Suprapubic skin (tissue), 4 donors: Measurements from ENCODE around the gene SIVA1.

Experiments used
- EP300 ChIP-seq: sonication (generic); formaldehyde crosslinking; IDR thresholded peaks from one replicate; pipeline ENCODE4 v1.6.1; 2017; ENCODE audit warnings: antibody characterized with exemption
- POLR2A ChIP-seq, 2 donors: fragments of 450-650 bp; IDR thresholded peaks; one replicate each; pipeline ENCODE4 v1.6.1; 2017; ENCODE audit warnings: antibody characterized with exemption in 2 of 2, mild to moderate bottlenecking in 2 of 2, moderate library complexity in 2 of 2
- POLR2AphosphoS5 ChIP-seq, 3 donors: sonication (generic); formaldehyde crosslinking; IDR thresholded peaks; one replicate each; pipeline ENCODE4 v1.6.1; 2017; ENCODE audit warnings: antibody characterized with exemption in 3 of 3
- TF ChIP-seq, protein P1 (sequence below), 2 donors: fragments of 200-600 bp in 1 of 2; fragments of 450-650 bp in 1 of 2; sonication (generic) in 1 of 2; IDR thresholded peaks; one replicate each; pipeline ENCODE4 v1.5.1; 2016 to 2019; ENCODE audit warnings: antibody characterized with exemption in 2 of 2, mild to moderate bottlenecking in 1 of 2, moderate library complexity in 1 of 2

DNA sequence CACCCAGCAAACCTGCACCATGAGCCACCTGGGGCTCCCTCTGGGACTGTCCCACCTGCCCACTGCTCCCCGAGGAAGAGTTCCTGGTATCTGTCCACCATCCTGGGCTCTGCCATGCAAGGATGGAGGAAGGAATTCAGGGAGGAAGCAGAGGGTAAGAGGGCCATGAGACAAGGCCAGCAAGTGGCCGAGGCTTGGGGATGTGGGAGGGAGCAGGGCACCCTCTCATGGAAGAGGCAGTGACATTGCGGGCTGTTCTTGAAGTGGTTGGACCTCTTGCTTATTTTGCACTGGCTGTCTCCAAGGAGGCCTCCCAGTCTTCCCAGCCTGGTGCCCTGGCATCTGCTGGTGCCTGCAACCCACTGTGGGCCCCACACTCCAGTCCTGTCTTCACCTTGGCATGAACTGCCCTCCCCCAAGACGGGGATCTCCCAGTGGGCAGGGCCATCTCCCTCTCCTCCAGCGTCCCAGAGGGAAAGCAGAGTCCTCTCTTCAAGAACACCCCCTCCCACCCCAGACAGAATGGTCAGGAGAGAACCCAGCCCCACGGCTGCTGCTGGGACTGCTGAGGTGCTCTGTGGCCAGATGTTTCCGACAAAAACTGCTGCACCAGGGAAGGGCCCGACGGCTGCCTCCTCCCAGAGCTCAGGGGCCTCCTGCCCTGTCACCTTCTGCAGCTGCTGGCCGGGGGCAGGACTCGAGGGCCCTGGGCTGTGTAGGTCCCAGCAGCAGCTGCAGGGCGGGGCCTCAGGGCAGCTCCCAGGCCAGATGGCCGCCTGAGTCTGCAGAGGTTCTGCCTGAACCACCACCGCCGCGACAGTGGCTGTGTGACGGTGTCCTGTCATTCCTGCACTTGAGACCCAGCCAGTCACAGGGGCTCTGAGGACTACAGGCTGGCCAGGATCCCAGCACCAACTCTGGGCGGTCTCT lies 44.4 kb downstream of the SIVA1 start:
- TF ChIP-seq, protein P1, sequence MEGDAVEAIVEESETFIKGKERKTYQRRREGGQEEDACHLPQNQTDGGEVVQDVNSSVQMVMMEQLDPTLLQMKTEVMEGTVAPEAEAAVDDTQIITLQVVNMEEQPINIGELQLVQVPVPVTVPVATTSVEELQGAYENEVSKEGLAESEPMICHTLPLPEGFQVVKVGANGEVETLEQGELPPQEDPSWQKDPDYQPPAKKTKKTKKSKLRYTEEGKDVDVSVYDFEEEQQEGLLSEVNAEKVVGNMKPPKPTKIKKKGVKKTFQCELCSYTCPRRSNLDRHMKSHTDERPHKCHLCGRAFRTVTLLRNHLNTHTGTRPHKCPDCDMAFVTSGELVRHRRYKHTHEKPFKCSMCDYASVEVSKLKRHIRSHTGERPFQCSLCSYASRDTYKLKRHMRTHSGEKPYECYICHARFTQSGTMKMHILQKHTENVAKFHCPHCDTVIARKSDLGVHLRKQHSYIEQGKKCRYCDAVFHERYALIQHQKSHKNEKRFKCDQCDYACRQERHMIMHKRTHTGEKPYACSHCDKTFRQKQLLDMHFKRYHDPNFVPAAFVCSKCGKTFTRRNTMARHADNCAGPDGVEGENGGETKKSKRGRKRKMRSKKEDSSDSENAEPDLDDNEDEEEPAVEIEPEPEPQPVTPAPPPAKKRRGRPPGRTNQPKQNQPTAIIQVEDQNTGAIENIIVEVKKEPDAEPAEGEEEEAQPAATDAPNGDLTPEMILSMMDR (IDR thresholded peaks at IDR 0.05), result no peak
- TF ChIP-seq POLR2A (IDR thresholded peaks at IDR 0.05) (no peak), EP300 (no peak), POLR2AphosphoS5 (IDR thresholded peaks at IDR 0.05) (no peak)
